Jurkat, Clone E6-1 (cell line): ENCODE results near the gene HMGN3.

Source experiments
- DNase-seq: peaks from one replicate; pipeline ENCODE4 v3.0.0-alpha.2; 2011; ENCODE audit warnings: low read depth, low spot score
- H3K4me3 ChIP-seq: 2 replicates; pipeline ENCODE4 v1.5.1; 2011; ENCODE audit warnings: mild to moderate bottlenecking, low read length, control low read depth, moderate library complexity

HMGN3 gene

DNA sequence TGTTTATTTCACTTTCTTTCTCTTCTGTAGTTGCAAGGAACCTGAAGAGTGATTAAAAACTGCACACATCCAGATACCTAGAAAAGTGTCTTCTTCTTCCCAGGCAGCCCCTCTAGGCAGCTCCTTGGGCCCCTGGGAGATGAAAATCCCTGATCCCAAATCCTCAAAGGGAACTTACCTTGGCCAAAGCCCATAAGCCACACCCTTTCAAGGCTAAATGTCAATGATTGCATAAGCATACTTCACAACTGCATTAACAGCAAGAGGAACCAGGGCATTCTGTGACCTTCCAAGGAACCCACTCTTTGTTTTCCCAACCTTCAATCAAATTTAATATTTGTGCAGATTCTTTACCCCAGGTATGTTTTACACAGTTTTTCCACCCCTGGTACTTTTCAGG is 4.4 kb upstream of the HMGN3 start:
- H3K4me3 ChIP-seq: no peak overlapping the region
- DNase-seq: no peak

DNA sequence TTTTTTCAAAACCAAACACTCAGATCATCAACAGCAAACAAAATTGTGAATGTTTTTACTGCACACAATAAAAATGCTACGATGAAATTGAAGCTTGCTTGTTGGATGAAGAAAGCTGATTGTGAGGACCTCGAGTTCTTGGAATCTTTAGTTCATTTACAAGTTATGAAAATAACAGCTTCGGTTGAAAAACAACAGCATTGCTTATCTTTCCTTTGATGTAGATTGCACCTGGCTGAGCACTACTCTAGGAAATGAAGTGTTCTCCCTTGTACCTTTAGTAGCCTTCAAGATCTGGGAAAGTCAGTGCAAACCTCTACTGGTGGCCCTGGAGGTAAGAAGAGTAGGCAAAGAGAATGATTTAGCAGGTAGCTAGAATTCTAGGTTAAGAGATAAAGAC is 2.2 kb upstream of the HMGN3 start:
- no peak for DNase-seq
- no peak overlapping the region for H3K4me3 ChIP-seq

DNA sequence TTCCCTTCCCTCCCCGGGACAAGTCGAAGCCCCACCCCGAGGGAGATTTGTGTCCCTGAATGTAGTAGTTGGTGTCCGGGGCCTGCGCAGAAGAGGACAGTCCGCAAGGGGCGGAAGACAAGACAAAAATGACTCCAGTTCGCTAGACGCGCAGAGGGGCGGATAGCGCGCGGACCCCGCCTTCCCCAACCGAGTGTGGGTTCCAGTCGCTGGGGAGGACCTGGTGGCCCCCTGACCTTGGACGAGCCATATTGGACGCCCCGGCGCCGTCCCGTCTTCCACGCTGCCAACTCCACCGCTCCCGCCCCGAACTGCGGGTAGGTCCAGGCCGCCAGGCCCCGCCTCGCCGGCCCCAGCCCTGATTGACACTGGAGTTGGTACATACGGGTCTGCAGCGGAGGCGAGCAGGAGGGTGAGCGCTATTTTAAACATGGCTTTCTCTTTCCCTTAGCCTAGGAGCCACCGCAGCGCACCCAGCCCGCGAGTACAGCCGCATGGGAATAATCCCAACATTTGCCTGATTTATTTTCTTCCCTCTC is 802 bp downstream of the HMGN3 start:
- H3K4me3 ChIP-seq: peak overlapping the region; percentile 78
- DNase-seq: peak; percentile 39

DNA sequence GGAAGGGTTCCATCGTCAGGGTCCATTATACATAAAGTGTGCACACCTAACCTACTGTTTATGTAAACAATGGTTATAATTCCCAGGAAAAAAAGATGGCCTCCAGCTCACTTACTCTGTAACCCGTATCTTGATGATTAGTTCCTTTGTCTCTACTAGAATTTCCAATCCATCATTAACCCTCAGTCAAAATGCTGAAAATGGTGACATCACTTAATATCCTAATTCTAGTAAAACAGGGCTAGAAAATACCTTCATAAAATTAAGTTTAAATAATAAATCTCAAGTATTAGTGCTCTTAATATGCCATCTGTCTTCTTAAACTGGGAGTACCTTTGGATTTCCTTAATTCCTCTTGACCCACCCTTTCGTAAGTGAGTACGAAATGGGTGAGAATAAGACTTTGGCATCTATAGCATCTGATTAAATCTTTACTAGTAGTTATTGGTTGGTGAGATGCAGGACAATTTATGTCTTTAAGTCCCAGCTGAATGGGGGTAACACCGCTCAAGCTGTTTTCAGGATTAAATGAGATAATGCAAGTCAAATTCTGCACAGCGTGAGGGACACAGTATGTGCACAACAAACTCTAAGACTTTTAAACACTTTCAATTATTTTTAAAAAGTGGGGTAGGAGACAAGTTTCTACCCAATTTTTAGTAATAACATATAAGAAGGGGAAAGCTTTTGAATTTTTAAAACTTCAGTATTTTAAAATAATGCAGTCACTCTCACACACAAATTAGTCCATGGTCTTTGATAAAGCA is 1.6 kb downstream of the HMGN3 start:
- no peak for DNase-seq

DNA sequence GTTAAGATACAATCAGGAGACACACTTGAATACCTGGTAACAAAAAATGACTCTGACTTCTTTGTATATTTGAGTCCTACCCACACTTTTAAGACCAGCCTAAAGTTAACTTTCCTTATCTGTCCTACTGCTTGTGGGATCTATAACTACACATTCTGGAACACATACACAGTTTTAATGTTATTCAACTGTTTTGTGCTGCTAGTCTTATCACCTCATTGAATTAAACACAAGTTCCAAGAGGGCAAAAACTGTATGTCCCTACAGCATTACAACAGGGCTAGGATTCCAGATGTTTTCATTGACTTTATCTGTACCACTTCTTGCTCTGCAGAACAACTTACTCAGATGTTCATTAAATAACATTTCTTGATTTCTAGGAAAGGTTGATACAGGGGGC is 2.8 kb downstream of the HMGN3 start:
- no peak for DNase-seq
- no peak overlapping the region for H3K4me3 ChIP-seq

More for the DNA sequence above, 1.6 kb downstream of the HMGN3 start:
- H3K4me3 ChIP-seq: peak overlapping the region; percentile 78

DNA sequence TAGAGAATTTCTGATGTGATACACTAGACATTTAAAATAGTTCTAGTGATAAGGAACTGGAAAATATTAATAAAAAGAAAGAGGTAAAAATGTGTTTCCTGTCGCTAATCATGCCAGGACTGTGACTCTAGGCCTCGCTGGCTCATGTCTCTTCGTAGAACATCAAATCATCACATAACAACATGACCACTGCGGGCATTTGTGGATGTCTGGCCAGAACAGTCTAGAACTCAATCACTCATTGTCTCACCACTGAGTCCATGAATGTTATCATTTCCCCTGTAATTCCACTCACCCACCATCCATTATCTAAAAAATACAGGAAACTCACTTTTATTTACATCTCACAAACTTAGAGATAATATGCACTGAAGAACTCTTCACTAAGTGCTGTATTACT is 3.4 kb downstream of the HMGN3 start:
- no peak overlapping the region for H3K4me3 ChIP-seq

DNA sequence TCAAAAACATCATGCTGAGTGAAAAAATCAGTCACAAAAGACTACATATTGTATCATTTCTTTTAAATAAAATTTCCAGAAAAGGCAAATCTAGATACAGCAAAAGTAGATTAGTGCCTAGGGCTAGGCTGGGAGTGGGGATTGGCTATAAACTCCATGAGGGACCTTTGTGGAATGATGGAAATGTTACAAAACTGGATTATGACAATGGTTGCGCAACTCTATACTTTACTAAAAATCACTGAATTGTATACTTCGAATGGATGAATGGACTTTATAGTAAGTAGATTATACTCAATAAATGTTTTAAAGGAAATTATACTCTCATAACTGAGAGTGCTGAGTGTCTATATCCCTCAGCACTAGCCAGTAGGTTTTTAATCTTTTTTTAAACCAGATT is 4.3 kb downstream of the HMGN3 start:
- H3K4me3 ChIP-seq: no peak overlapping the region

More for the DNA sequence above, 3.4 kb downstream of the HMGN3 start:
- no peak for DNase-seq

DNA sequence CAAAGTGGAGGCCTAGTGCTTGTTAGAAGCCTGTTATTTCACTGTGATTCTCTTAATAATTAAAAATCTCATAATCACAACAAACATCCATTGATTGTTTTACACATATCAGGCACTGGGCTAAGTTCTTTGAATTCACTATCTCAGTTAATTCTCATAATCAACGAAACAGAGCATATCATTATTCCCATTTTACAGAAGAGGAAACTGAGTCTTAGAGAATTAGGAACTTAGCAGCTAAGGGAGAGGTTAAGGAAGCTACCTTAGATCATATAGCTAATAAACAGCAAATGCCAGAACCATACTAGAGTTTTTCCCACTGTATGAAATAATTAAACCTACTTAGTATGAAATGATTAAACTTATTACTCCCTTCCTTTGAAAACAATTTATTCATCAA is 7.0 kb downstream of the HMGN3 start:
- no peak for DNase-seq
- H3K4me3 ChIP-seq: no peak overlapping the region

More for the DNA sequence above, 4.3 kb downstream of the HMGN3 start:
- DNase-seq: no peak

DNA sequence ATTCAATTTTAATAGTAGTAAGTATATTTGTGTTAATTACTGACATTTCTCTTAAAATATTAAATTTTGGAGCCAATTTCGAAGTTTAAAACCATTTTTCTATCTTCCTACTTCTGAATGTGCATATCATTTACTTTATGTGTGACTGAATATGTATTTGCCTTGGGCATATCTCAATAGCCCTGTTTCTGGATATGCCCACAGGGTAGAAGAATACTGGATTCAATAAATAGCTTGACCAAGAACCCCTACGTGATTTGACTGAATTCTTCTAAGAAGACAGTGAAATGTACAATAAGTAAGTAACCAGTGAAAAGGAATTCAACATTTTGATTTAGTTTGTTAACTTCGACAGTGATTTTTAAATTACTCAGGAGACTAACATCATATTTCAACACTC is 7.8 kb downstream of the HMGN3 start:
- DNase-seq: no peak
- H3K4me3 ChIP-seq: no peak overlapping the region

DNA sequence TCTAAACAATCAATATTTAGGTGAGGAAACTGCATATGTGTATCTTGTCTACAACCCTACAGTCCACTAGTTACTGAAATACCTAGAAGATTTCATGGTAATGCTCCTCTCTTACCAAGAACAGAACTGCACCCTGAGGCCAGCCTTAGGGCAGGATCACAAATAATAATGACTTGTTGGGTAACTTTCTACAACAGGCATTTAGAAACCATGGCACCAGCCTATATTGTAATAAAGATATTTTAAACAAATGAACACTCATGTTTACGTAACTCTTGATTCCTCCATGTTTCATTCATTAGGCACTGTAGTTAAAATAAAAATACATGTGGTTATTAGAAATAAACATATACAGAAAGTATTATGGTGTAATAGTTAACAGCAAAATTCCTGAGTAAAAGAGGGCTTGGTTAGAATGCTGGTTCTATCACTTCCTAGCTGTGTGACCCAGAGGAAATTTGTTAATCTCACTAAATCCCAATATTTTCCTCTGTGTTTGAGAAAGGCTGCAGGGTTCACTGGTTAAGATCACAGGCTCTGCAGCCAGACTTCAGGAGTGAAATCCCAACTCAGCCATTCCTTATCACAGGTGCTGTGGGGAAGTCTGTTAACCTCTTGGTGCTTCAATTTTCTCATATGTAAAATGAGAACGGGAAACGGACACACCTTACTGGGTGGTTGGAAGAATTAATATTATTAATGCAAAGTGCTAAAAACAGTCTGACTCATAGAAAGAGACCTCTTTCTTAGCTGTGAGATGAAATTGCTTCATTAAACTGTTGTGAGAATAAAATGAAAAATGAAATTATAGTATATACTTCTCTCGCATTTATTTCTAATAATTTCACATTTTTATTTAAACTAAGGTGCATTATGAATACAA is 8.5 kb downstream of the HMGN3 start:
- no peak overlapping the region for H3K4me3 ChIP-seq
- no peak for DNase-seq

DNA sequence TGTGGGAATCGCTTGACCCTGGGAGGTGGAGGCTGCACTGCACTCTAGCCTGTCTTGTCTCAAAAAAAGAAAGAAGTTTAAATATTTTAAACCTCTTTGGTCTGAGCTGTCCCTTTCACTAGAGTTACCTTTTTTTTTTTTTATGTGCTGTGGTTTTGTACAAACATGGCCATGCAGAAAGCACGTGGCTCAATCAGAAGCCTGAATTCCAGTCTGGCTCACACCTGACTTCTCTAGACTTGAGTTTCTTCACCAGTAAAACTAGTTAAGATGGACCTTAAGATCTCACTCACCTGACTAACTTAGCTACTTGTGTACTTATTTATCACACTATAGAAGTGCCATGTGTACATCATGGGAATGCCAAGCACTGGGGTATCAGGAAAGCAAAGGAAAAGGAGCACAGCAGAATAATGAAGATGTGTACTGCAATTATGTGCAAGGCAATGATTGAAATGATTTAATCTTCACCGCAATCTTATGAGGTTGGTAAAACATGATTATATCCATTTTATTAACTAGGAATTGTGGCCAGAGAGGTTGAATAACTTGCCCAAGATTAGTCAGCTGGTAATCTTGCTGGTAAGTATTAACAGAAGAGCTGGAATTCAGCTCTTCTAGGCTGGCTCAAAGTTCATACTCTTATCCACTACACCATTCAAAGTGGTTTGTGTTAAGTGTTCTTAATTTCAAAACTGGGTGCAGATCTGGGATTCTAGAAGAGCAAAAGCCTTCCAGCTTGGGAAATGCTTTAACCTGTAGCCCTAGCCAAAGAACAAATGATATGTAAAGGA is 10.7 kb downstream of the HMGN3 start:
- DNase-seq: no peak
- no peak overlapping the region for H3K4me3 ChIP-seq

DNA sequence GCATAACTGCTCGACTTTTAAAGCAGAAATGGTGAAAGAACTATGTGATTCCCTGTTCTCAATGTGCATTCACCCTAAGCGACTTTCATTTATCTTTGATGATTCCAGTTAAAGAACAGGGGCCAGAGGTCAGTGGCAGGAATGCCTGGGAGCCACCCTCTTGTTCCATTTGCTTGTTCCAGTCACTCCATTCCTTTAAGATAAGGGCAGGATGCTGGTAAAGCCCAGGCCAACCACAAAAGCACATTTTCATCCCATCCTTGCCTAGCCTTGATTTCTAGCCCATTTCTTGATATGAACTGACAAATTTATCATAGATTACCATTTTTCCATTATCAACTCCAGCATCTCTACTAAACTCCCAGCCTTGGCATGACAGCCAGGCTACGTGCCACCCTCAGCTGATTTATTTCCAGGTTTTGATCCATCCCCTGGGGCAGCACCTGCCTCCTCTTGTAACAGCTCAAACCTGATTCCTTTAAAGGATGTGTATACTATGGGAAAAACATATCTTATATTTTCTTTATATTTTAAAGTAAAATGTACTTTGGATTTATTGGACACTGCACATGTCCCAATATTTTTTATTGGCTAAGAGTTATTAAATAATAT is 19.2 kb downstream of the HMGN3 start:
- no peak overlapping the region for H3K4me3 ChIP-seq
- no peak for DNase-seq

DNA sequence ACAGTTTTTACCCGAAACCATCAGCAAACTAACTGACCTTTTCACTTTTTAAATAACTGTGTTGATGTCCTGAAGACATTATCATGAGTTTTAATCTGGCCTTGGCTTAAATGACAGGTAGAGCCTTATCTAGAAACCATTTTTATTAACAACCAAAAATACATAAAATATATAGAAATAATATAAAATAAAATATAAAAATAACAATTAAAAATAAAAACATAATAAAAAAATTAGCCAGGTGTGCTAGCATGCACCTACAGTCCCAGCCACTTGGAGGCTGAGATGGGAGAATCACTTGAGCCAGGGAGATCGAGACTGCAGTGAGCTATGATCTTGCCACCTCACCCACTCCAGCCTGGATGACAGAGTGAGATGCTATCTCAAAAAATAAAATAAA is 21.6 kb downstream of the HMGN3 start:
- no peak overlapping the region for H3K4me3 ChIP-seq
- DNase-seq: no peak

DNA sequence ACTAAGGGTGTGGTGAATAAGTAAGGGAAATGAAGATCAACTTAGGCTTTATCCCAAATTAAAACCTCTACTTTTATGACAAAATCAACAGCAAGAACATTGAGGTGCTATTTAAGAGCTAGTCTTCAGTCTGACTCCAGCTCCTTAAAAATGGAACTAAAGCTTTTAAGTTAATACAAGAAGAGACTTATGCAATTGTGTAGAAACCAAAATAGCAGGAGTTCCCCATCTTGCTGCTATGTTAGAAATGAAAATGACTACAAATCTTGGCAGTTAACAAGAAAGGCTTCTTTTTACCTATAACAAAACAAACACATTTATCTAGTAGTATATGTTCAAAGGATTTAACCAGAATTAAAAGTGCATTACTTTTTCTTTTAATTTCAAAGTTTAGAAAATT is 25.7 kb downstream of the HMGN3 start:
- no peak overlapping the region for H3K4me3 ChIP-seq
- no peak for DNase-seq

DNA sequence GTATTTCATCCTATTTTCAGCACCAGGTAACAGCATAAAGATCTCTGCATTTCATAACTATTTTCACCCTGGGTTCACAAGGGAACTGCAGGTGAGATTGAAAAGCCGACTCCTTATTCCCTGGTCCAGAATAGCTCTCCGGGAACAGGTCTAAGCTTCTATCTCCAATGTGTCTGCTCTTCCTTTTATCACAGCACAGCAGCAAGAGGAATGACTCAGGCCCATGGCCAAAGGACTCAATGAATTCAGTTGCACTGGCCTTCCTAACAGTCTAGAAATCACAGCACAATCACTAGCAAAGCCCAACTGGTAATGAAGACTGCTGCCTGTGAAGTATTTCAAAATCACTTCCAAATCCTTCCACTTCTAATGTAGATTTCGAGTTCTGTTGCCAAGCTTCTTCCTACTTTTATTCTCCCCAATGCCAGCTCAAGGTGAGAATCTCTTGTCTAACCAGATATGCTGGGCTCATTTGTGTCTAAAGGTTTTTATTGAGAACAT is 30.7 kb downstream of the HMGN3 start:
- no peak for DNase-seq
- no peak overlapping the region for H3K4me3 ChIP-seq

DNA sequence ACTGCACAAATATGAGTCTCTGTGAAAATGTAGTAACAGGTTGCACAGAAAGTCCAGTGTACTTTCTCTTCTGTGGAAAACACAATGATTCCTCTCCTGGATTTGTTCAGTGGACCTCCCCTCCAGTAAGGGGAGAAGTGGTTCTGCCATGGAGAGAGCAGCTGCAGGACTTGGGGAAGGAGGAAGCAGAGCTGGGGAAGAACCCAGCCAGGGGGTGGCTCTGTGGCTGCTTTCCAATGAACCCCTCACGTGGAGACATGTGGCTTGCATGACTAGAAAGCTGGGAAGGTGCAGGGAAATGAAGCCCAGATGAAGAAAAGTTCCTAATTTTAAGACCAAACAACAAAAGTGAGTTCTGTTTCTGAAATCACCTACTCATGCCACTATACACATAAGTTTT is 31.9 kb downstream of the HMGN3 start:
- DNase-seq: no peak
- H3K4me3 ChIP-seq: no peak overlapping the region

DNA sequence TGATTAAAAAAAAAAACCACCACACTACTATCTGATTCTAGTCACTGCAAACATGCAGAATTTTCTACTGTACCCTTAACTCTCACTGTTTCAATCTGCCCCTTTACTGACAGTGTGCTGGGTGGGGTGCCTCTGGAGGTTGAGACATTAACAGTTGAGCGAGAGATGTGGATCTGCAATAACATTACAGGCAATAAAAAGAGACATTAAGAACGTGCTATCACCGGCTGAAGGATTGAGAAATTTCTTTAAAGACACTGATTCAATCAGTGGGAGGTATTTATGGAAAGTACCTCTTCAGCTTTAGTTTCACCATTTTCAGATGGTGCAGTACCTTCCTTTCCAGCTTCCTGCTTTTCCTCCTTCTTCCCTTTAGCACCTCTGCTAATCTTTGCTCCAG is 32.5 kb downstream of the HMGN3 start:
- DNase-seq: no peak
- no peak overlapping the region for H3K4me3 ChIP-seq

DNA sequence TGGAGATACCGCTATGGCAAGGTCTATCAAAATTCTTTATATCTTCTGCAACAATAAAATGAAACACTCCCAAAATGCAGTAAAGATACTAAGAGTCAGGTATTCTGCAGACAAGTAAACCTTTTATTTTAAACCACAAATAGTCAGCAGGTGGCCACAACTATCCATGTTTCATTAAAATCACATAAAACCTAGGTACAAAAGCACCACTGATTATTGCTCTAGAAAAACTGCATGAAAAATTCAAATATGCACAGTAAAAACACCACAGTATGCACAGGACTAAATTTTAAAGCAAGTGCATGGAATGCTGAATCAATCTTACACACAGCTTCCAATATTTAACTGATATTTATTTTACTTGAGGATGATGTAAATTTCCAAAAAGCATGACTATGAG is 33.3 kb downstream of the HMGN3 start:
- no peak for DNase-seq
- H3K4me3 ChIP-seq: no peak overlapping the region

DNA sequence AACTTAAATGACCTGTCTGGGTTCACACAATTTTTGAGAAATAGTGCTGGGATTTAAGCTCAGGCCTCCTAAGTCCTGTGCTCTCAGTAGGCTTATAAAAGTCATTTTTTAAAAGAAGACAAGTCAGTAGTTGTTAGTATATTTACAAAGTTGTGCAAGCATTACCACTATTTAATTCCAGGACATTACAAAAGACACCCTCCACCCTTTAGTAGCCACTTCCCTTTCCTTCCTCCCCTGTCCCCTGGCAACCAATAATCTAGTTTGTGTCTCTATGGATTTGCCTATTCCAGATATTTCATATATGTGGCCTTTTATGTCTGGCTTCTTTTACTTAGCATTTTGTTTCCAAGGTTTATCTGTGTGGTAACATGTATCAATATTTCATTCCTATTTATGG is 37.6 kb downstream of the HMGN3 start:
- DNase-seq: no peak
- no peak overlapping the region for H3K4me3 ChIP-seq
